GM23248 (cell line): ENCODE measurements around the gene SEMA6B.

Source experiments
- EZH2 ChIP-seq: fragments of 200-600 bp; sonication (generic); IDR thresholded peaks from 2 replicates; pipeline ENCODE4 v1.6.1; 2018; ENCODE audit warnings: antibody characterized with exemption, mild to moderate bottlenecking; ENCODE audit not compliant: insufficient read depth, poor library complexity, severe bottlenecking
- EZH2phosphoT487 ChIP-seq: fragments of 200-600 bp; sonication (generic); IDR thresholded peaks from 2 replicates; pipeline ENCODE4 v1.6.1; 2018; ENCODE audit warnings: antibody characterized with exemption, moderate library complexity, mild to moderate bottlenecking, low read depth; ENCODE audit not compliant: insufficient read depth

DNA sequence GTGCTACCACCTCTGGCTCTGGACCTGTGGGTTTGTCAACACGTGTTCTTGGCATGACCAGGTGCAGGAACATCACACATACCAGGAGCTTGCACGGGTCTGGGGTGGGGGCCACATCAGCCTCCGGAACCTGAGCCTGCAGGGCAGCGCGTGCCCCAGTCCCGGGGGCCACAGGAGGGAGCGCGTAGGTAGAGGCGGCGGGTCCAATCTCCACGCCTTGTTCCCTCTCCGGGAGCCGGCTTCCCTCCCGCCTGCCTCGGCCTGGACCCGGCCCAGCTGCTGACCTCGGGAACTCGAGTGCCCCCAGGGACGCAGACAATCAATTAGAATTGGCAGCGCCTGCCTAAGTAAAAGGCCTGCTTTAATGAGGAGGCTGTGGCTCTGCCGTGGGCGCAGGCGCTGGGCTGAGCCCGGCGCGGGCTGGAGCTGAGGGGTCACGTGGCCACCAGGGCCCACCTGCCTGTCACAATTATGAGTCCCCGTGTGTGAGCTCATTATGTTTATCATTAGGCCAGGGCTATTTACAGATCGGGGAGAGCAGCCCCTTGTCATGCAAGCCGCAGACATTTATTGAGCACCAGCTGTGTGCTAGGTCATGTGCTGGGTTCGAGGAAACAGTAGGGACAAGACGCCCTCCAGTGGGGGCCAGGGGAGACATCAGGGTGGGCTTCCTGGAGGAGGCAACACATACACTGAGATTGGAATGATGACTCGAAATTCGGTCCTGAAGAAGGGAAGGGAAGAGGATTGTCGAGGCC lies 47.6 kb upstream of the SEMA6B start:
- no peak for TF ChIP-seq EZH2phosphoT487
- TF ChIP-seq EZH2, result no peak
